ENCODE measurements around the gene INTS13. TPM values are rescaled to one million over a fixed set of nuclear protein-coding genes. Genes with fewer than 3 reads are reported as not detected.
A peak's percentile ranks its signal among the peaks of the same experiment; 100 is the strongest.

Gene INTS13
- total RNA-seq (10 to 100 TPM in 4 of 6 donors, 1 to 10 TPM in 2; 7.4 to 12.4 (median 11.0) TPM), polyA plus RNA-seq (10 to 100 TPM; 10.9 to 13.8 TPM)

DNA sequence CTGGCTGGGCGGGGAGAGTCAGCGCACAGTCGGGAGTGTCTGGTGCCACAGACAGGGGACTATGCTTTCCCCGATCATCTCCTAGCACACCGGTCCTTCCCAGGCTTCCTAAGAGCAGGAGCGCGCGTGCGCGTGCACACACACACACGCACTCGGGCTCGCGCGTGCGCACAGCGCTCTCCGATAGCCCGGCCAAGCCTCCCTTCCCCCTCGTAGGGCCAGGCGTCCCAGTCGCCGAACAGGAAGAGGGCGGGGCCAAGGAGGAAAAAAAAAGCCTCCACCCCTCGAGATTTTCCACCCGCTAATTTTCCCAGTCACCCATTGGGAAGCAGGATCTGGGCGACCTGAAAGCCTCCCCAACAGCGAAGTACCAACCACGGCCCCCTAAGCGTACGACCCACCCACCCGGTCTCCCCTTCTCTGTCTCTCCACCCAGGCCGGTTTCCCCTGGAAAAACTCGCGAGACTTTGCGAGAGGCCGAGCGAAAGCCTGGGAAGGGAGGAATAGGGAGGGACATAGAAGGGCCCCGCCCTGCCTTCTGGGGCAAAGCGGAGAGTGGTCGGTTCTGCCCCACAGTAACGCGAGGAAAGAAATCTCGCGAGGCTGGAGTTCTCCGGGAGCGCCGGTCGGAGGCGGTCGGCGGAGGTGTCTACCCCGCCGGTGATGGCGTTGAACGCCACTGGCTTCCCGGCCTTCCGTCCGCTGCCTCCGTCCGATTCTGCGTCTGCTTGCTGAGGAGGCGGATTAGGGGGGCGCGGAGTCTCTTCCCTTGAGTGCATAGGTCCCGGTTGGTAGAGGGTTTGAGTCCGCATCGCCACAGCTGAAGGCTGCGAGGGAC lies at the start of gene INTS13, which contains the start of gene FGFR1OP2:
Gene INTS13 (minus strand): TSS at position 119 of the 838 bp plus-strand sequence. CDS start 1,178 bp downstream, outside the sequence.
Gene FGFR1OP2 (plus strand): TSS at position 608 of the 838 bp plus-strand sequence. CDS start 15,689 bp downstream, outside the sequence.
- intact Hi-C loops (cut with DNase I) = no loop called here
- peaks cover 21 to 39% (median 34%) of the 10 kb centered on the region in 3 donors for H3K4me1 ChIP-seq
- FAIRE-seq = no peak

DNA sequence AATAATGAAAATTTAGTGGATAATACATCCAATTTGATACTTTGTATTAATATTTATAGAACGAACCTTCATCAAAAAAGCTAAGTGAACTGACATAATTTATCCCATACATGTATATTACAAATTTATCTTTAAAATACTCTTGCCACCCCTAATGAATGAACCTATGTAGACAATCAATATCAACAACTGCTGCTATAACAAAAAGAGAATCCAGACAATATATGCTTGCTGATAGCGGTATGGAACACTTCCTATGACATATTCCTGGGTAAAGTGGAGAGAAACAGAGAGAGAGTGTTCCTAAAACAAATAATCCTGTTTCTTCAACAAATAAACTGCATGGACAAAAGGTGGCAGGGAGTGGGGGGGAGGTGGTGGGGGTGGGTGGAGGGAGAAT lies 45.1 kb upstream of the INTS13 start:
- no peak for FAIRE-seq
- intact Hi-C loops (cut with DNase I) = no loop called here
- Histone ChIP-seq H3K4me3 (no peak overlapping the region), H3K27ac (no peak overlapping the region), H3K9me3 (no peaks in the 10 kb centered on the region), H3K4me1 (no peaks in the 10 kb centered on the region), H3K36me3 (peaks cover 0 to 48% (median 5%) of the 10 kb centered on the region in 3 donors), H3K27me3 (no peaks in the 10 kb centered on the region)
- WGBS, 2 donors = 96 to 100% methylated on average over 2 of the region's 2 CpGs
- no peak for DNase-seq
- TF ChIP-seq, protein P1, sequence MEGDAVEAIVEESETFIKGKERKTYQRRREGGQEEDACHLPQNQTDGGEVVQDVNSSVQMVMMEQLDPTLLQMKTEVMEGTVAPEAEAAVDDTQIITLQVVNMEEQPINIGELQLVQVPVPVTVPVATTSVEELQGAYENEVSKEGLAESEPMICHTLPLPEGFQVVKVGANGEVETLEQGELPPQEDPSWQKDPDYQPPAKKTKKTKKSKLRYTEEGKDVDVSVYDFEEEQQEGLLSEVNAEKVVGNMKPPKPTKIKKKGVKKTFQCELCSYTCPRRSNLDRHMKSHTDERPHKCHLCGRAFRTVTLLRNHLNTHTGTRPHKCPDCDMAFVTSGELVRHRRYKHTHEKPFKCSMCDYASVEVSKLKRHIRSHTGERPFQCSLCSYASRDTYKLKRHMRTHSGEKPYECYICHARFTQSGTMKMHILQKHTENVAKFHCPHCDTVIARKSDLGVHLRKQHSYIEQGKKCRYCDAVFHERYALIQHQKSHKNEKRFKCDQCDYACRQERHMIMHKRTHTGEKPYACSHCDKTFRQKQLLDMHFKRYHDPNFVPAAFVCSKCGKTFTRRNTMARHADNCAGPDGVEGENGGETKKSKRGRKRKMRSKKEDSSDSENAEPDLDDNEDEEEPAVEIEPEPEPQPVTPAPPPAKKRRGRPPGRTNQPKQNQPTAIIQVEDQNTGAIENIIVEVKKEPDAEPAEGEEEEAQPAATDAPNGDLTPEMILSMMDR (IDR thresholded peaks at IDR 0.05) = no peak
- no peak for ATAC-seq

More for the DNA sequence above, at the start of gene INTS13, which contains the start of gene FGFR1OP2:
- Histone ChIP-seq H3K4me3 (peak within 1 kb of the TSS; percentile 78 to 92 (median 84)), H3K36me3 (no peaks in the 10 kb centered on the region), H3K9me3 (no peaks in the 10 kb centered on the region), H3K27me3 (no peaks in the 10 kb centered on the region), H3K27ac (peak within 1 kb of the TSS; percentile 93 to 97 (median 96))
- TF ChIP-seq, protein P1 (IDR thresholded peaks at IDR 0.05) = no peak
- 0% methylated on average over 58 to 69 of the region's 69 CpGs for WGBS, 2 donors
- DNase-seq = peak; percentile 98 to 100 (median 99)
- peak; percentile 94 to 98 (median 96) for ATAC-seq

- no peaks in the 10 kb centered on the region for H3K27me3 ChIP-seq
- H3K27ac ChIP-seq = no peak overlapping the region
- TF ChIP-seq, protein P1 (IDR thresholded peaks at IDR 0.05) = no peak
- H3K9me3 ChIP-seq = no peaks in the 10 kb centered on the region
- H3K4me3 ChIP-seq = no peak overlapping the region
- FAIRE-seq (no peak), DNase-seq (no peak), ATAC-seq (no peak)
- intact Hi-C loops (cut with DNase I) = no loop called here
- H3K4me1 ChIP-seq = no peaks in the 10 kb centered on the region
- WGBS, 2 donors = 93 to 95% methylated on average over 11 of the region's 11 CpGs
- H3K36me3 ChIP-seq = peaks cover 0 to 42% (median 5%) of the 10 kb centered on the region in 3 donors
Observed at GRCh38 chr12:26979733-26980132, 42.0 kb upstream of the INTS13 start.

- ATAC-seq (no peak), DNase-seq (no peak), FAIRE-seq (no peak)
- WGBS, 2 donors = 93 to 96% methylated on average over 1 of the region's 1 CpG
- H3K4me3 ChIP-seq = no peak overlapping the region
- intact Hi-C loops (cut with DNase I) = no loop called here
- H3K27me3 ChIP-seq = no peaks in the 10 kb centered on the region
- TF ChIP-seq, protein P1 (IDR thresholded peaks at IDR 0.05) = no peak
- H3K9me3 ChIP-seq = no peaks in the 10 kb centered on the region
- H3K36me3 ChIP-seq = peaks cover 0 to 45% (median 9%) of the 10 kb centered on the region in 3 donors
- H3K4me1 ChIP-seq = no peaks in the 10 kb centered on the region
- H3K27ac ChIP-seq = no peak overlapping the region
Observed at GRCh38 chr12:26978801-26979200, 41.0 kb upstream of the INTS13 start.
